GM11168 (cell line): ENCODE results near the gene ZSCAN21.

Experiments
- in situ Hi-C: fragments of 300-500 bp; cut with MboI; formaldehyde crosslinking; loops from one replicate; pipeline ENCODE4 v1.12.0; 2022; ENCODE audit warnings: low sequenced_read_pairs; ENCODE audit not compliant: unreplicated experiment

The ZSCAN21 gene

DNA sequence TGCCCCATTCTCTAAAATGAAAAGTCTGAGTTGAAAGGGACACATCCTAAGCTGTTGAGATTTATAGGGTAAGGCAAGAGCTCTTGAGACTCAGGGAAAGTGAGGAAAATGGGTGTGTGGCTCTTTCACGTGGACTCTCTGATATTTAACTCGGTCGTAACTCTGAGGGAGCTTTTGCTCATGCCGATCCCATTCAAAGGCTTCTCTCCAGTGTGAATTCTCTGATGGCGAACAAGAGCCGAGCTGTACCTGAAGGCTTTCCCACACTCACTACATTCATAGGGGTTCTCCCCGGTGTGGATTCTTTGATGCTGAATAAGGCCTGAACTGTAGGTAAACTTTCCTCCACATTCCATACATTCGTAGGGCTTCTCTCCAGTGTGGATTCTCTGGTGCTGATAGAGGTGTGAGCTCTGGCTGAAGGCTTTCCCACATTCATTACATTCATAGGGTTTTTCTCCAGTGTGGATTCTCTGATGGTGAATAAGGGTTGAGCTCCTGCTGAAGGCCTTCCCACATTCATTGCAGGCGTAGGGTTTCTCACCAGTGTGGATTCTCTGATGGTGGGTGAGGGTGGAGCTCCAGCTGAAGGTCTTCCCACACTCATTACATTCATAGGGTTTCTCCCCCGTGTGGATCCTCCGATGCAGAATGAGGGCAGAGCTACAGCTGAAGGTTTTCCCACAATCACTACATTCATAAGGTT is 21.6 kb downstream of the ZSCAN21 start:
- in situ Hi-C loops = no loop called here

DNA sequence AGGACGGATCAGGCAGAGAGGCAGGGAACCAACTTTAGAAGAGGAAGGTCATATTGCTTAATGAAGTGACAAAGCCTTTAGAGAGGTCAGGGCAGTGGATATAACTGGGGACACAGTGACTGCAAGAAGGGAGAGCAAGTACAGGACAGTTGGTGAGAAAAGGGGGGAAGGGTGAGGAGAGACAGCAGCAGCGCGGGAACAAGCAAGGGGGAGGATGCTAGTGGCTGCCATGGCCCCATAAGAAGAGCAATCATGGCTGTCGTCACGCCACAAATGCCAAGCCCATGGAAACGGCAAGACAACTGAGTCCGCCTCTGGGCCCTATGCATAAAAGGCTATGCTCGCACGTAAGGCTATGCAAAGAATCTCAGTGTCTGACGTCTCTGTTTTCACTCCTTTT is 22.9 kb downstream of the ZSCAN21 start:
- in situ Hi-C loops = no loop called here

DNA sequence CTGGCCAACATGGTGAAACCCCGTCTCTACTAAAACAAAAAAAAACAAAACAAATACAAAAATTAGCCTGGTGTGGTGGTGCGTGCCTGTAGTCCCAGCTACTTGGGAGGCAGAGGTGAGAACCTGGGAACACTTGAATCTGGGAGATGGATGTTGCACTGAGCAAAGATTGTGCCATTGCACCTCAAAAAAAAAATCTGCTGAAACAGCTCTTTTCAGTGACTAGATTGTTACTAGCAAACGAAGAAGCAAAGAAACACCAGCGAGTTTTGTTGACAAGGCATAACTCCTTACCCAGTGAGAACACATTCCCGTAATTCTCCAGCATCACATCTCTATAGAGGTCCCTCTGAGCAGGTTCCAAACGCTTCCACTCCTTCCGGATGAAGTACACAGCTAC is 25.3 kb downstream of the ZSCAN21 start:
- in situ Hi-C loops = no loop called here

DNA sequence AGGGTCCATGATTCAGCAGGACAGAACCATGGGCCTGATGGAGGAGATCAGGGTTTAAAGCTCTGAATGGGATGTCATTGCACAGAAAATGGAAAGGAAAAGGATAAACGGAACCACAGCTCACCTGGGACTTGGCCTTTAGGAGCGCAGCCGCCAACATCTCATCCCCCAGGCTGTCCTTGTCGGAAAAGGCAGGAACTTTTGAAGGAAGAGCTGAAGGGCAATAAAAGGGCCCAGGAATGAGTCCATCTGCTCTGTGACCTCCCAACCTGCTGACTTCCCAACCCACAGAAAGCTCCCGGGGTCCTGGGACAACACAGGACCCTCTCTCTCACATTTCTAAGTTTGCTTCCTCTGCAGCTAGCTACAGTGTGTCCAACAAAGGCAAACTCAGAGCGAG is 25.8 kb downstream of the ZSCAN21 start:
- in situ Hi-C loops = no loop called here

DNA sequence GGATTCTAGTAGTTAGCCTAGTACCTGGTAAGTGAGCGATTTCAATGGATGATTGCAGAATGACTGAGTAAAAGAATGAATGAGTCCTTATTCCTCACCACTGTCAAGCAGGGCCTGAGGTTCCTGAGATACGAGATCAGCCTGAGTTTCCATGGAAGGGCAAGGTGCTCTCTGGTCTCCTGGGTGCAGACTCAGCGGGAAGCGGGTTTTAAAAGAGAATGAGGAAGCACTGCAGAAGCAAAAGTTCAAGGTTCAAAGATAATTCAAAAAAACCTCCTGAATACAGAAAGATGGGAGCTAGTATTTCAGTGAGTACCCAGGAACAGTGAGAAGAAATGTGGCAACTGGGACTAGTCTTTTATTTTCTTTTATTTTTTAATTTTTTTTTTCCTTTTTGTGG is 27.6 kb downstream of the ZSCAN21 start:
- in situ Hi-C loops = no loop called here

DNA sequence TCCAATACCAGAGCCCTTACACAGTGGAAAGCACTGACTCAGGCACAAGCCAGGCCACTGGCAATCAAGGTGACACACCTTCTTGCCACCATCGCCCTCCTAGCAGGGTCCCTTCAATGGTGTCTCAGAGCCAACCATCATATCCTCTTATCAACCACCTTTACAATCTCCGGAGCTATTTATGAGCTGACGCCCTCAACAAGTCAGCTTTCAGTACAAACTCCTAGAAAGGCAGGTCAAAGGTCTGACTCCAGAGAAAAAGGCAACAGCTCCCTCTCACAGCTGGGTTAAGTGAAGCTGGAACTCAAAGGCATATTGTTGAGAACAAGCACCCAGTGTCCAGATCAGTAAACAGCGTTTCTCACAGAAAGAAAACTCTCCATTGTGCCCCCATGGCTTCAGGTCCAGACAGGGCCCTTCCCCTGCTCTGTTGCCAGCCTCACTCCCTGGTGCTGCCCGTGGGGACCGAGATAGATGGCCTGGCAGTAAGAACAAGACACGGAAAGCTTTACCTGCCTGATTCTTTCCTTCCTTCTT is 29.5 kb downstream of the ZSCAN21 start:
- in situ Hi-C loops = no loop called here

DNA sequence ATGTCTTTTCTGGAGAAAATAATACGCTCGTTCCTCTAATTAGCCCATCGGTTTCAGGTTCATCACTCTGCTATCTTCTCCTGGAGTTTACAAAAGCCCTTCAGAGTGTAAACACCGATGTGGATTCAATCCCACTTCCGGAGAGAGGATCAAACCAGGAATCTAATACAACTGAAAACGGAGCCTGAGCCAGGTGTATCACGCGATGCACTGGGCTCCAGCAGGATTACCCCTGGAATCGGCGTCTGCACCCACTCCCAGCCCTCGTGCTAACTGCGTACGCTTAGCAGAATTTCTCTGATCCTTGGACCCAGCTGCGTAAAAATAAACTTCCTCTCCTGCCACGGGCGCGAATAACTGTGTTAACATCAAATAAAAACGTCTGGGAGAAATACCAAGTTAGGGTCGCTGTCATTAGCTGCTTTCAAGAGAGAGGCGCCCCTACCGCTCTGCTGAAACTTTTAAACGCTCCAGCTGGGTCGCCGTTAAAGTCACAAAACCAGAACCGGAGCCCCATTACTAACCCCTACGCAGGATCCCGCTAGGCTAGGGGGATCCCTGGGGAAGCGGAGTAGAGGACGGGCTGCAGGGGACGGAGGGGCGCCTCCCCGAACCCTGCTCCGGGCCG is 31.4 kb downstream of the ZSCAN21 start:
- in situ Hi-C loops = no loop called here

DNA sequence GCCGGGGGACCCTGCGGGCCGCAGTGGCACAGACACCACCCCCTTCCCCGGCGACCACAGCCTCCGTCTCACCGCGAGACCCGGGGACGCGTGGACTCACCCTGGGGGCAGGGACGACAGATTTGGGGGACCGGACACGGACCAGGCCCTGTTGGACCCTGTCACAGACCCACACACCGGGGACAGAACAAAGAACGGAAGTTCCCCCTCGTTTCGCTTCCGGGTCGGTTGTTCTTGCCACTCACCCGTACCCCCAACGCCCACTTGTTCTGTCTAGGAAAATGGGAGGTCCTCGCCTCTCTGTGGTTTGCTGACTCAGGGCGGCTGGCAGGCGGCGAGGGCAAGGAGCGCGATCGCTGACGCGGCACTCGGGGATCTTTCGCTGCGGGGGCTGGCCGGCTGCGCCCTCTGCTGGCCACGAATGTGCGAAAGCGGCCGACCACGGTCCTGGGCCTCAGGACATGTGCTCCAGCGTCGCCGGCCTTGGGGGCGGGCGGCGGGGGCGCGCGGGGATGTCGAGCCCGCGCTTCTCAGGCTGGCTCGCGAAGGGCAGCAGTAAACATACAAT is 32.0 kb downstream of the ZSCAN21 start, which contains the start of gene ZNF3:
TSS of gene ZNF3 (minus strand) at position 189 of the 568 bp plus-strand sequence. CDS start 4,366 bp downstream, outside the sequence.
- in situ Hi-C loops = no loop called here

DNA sequence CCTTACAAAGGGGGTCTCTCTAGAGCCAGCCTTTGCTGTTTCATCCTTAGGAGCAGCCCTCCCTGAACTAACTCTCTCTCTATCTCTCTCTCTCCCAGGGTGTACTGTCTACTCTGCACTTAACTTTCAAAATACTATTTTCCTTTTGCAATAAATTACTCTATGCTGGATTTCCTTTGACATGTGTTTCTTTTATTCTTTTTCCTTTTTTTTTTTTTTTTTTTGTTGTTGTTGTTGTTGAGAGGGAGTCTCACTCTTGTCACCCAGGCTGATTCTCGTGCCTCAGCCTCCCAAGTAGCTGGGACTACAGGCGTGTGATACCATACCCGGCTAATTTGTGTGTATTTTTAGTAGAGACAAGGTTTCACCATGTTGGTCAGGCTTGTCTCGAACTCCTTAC is 33.4 kb downstream of the ZSCAN21 start:
- in situ Hi-C loops = no loop called here

DNA sequence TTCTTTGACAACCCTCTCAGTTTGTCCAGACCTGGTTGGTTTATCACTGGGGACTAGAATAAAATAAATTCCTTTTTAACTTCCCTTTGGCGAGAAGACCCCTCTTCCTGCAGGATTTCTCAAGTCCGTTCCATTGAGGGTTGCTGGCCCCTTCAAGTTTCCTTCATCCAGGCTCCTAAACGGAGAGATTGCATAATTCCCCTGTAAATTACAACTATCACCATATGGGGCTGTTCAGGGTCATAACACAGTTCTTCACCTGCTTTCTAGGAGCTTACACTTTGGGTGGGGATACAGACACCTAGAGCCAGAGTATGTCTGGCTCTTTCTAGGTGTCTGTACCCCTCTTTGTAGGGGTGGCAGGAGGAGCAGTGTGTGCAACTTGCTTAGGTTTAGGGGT is 35.9 kb downstream of the ZSCAN21 start:
- in situ Hi-C loops = no loop called here

DNA sequence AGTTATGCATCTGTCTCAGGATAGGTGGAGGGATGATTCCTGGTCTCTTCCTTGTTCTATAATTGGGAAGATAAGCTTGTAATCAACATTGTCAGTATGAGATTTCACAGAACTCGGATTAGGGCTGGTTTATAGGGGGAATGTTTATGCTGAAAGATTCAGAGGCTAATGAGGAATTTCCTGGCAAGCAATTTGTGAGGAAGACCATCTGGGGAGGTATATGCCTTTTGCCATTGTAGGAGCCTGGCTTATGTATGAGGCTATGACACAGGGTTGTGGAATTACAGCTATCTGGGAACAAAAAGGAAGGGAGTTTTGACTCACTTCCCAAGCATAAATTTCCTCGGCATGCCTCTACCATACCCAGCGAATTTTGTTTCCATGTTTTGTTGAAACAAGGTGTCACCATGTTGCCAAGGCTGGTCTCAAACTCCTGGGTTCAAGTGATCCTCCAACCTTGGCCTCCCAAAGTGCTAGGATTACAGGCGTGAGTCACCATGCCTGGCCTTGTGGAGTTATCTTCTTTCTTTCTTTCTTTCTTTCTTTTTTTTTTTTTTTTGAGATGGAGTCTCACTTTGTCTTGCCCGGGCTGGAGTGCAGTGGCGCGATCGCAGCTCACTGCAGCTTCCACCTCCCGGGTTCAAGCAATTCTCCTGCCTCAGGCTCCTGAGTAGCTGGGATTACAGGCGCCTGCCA is 37.6 kb downstream of the ZSCAN21 start:
- in situ Hi-C loops = no loop called here

DNA sequence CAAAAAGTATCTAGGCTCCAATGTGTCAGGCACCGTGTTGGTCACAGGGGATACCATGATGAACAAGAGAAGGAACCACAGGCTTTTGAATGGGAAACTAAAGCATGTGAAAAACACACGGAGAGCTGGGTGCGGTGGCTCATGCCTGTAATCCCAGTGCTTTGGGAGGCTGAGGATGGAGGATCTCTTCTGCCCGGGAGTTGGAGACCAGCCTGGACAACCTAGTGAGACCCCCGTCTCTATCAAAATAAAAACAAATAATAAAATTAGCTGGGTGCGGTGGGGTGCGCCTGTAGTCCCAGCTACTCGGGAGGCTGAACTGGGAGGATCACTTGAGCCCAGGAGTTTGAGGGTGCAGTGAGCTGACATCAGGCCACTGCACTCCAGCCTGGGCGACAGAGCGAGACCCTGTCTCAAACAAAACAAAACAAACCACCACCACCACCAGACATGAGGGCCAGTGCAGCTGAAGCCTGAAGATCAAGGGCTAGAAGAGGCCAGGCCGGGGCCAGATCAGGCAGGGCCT is 38.6 kb downstream of the ZSCAN21 start:
- in situ Hi-C loops = no loop called here

DNA sequence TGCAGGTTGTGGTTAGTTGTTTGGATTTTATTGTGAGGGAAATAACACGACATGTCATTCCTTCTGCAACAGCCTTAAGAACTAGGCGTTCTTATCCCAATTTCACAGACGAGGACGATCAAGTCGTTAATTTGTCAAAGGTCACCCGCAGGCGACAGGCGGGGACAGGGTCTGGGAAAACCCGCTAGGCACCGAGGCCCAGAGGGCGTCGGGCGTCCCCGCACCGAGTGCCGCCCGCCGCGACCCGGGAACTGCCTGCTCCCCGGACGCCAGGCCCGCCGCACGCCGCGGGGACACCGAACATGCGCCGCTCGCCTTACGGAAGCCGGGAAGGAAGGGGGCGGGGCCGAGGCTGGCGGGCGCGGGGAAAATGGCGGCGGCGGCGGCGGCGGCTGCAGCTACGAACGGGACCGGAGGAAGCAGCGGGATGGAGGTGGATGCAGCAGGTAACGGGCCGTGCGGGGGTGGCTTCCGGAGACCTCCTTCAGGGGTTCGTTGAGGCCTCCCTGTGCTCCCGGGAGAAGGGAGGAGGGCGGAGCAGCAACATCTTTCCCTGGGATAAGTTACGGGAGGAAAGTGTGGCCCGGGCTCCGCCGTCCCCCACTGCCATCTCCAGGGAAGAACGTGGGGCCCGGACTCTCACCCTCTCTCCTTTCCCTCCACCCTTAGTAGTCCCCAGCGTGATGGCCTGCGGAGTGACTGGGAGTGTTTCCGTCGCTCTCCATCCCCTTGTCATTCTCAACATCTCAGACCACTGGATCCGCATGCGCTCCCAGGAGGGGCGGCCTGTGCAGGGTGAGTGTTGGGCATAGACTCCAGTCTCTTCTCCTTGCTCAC is 39.3 kb downstream of the ZSCAN21 start, which contains the start of gene COPS6:
TSS of gene COPS6 (plus strand) at position 349 of the 837 bp plus-strand sequence. CDS start at position 371, 22 bp downstream.
- in situ Hi-C loops = no loop called here

DNA sequence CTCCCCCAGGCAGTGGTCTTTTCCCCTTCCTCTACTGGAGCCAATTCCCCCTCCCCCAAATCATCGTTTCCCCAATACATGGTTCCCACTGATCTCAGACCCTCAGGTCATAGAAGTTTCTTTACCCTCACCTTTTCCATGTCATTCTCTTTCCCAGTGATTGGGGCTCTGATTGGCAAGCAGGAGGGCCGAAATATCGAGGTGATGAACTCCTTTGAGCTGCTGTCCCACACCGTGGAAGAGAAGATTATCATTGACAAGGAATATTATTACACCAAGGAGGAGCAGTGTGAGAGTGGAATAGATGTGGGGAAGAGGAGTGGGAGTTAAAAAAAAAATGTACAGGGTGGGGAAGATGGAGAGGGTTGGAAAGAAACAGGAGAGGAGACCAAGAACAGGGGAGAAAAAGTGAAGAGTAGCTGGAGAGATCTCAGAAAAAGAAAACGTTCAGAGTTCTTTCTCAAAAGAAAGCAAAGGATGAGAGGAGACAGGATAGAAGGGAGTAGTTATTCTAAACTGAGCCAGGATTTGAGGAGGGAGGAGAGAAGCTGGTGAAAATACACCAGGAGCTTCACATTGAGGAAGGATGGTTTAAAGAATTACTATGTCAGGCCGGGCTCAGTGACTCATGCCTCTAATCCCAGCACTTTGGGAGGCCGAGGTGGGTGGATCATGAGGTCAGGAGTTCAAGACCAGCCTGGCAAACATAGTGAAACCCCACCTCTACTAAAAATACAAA is 40.1 kb downstream of the ZSCAN21 start:
- in situ Hi-C loops = no loop called here

DNA sequence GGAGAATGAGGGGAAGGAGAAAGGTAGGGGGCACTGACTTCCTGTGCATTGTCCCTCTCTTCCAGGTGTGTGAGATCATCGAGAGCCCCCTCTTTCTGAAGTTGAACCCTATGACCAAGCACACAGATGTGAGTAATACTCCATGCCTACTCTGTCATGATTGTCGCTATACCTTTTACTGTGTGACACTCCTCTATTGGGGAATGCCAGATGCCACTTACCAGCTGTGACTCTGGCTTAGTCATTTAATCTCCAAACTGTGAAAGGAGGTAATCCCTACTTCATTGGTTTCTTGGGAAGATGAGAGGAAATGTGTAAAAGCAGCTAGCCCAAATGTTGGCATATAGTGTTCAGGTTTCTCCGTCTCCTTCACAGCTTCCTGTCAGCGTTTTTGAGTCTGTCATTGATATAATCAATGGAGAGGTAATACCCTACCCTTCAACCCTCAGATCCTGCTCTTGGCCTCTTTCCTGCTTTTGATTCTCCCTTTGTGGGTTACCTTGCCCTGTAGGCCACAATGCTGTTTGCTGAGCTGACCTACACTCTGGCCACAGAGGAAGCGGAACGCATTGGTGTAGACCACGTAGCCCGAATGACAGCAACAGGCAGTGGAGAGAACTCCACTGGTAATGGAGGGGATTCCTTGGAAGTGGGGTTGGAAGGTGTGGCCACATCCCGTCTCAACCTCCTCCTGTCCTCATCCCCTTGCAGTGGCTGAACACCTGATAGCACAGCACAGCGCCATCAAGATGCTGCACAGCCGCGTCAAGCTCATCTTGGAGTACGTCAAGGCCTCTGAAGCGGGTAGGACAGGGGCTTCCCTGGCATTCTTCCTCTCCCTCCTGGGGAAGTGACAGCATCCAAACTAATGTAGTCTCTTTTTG is 41.2 kb downstream of the ZSCAN21 start:
- in situ Hi-C loops = no loop called here

DNA sequence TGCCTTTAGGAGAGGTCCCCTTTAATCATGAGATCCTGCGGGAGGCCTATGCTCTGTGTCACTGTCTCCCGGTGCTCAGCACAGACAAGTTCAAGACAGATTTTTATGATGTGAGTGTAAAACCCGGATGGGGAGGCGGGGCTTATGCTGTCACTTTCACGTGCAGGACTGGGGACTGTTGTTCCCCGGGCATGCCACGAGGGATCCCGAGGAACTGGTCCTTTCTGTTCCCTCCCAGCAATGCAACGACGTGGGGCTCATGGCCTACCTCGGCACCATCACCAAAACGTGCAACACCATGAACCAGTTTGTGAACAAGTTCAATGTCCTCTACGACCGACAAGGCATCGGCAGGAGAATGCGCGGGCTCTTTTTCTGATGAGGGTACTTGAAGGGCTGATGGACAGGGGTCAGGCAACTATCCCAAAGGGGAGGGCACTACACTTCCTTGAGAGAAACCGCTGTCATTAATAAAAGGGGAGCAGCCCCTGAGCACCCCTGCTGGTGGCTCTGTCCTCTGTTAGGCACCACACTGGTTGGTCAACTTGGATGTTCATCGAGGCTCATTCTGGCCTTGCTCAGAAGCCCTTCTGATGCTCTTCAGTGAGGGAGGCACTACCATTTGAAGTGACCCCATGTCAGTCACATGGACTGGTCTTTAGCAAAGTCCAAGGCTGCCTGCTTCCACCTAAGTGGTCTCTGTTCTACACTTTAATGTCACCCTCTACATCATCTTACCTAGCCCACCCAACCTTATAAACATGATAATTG is 42.0 kb downstream of the ZSCAN21 start:
- in situ Hi-C loops = no loop called here

DNA sequence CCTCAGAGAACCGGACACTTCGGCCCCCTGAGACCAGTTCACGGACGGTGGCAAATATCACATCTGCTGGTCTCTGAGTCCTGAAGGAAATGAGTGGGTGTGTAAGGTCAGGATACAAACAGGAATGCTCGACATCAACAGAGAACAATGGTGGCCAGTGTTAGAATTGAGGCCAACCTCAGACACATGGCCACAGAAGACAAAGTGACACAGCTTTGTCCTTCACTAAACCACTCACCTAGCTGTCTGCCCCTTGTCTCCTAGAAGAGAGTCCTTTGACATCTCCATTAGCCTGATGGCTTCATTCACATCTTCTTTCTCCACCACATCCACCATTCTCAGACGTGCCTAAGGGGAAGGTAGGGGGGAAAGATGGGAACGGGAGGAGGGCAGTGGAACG is 43.5 kb downstream of the ZSCAN21 start:
- in situ Hi-C loops = no loop called here
